ENCODE results near the gene GALNT9.
"Not testable (repeated sequence)": the region's sequence is repeated elsewhere in the genome, so short reads cannot be mapped to it uniquely, and the experiment has no call there.

GALNT9 gene

GRCh38 chr12:132230381-132230780 is 99.0 kb downstream of the GALNT9 start:
- DNase-seq (ENCODE audit: low read depth) = no peak

- DNase-seq (ENCODE audit: low read depth) = no peak
Observed at GRCh38 chr12:132229926-132230325, 99.5 kb downstream of the GALNT9 start.

- no peak for DNase-seq (ENCODE audit: low read depth)
Observed at GRCh38 chr12:132229193-132229760, 100.1 kb downstream of the GALNT9 start.

GRCh38 chr12:132228476-132229192 is 100.8 kb downstream of the GALNT9 start:
- DNase-seq (ENCODE audit: low read depth) = no peak

- DNase-seq (ENCODE audit: low read depth) = no peak
Observed at GRCh38 chr12:132227782-132228475, 101.5 kb downstream of the GALNT9 start.

- no peak for DNase-seq (ENCODE audit: low read depth)
Observed at GRCh38 chr12:132227118-132227517, 102.3 kb downstream of the GALNT9 start.

- DNase-seq (ENCODE audit: low read depth) = no peak
Observed at GRCh38 chr12:132226604-132227003, 102.8 kb downstream of the GALNT9 start.

- DNase-seq (ENCODE audit: low read depth) = no peak
Observed at GRCh38 chr12:132225214-132225613, 104.2 kb downstream of the GALNT9 start.

GRCh38 chr12:132224484-132224883 is 104.9 kb downstream of the GALNT9 start:
- no peak for DNase-seq (ENCODE audit: low read depth)

GRCh38 chr12:132222808-132223173 is 106.6 kb downstream of the GALNT9 start:
- no peak for DNase-seq (ENCODE audit: low read depth)

- DNase-seq (ENCODE audit: low read depth) = no peak
Observed at GRCh38 chr12:132222096-132222807, 107.1 kb downstream of the GALNT9 start.

- DNase-seq (ENCODE audit: low read depth) = not testable (repeated sequence)
Observed at GRCh38 chr12:132219761-132220160, 109.6 kb downstream of the GALNT9 start.

GRCh38 chr12:132219323-132219722 is 110.1 kb downstream of the GALNT9 start:
- DNase-seq (ENCODE audit: low read depth) = no peak

GRCh38 chr12:132218915-132219314 is 110.5 kb downstream of the GALNT9 start:
- DNase-seq (ENCODE audit: low read depth) = peak; percentile 21

- no peak for DNase-seq (ENCODE audit: low read depth)
Observed at GRCh38 chr12:132218527-132218875, 110.9 kb downstream of the GALNT9 start.

- no peak for DNase-seq (ENCODE audit: low read depth)
Observed at GRCh38 chr12:132217800-132218526, 111.4 kb downstream of the GALNT9 start.

GRCh38 chr12:132217371-132217770 is 112.0 kb downstream of the GALNT9 start:
- DNase-seq (ENCODE audit: low read depth) = no peak

GRCh38 chr12:132216354-132216987 is 112.9 kb downstream of the GALNT9 start:
- no peak for DNase-seq (ENCODE audit: low read depth)

GRCh38 chr12:132215299-132215989 is 113.9 kb downstream of the GALNT9 start:
- no peak for DNase-seq (ENCODE audit: low read depth)

- DNase-seq (ENCODE audit: low read depth) = no peak
Observed at GRCh38 chr12:132214891-132215290, 114.5 kb downstream of the GALNT9 start.

- DNase-seq (ENCODE audit: low read depth) = no peak
Observed at GRCh38 chr12:132214161-132214476, 115.3 kb downstream of the GALNT9 start.

All from stimulated activated CD4-positive, alpha-beta T cell treated with anti-CD3 and anti-CD28 coated beads, Interleukin-2, amount 100 ng/mL, for 4 hours (primary cell).